ENCODE measurements around the gene MYCBPAP. TPM values are rescaled to one million over a fixed set of nuclear protein-coding genes. Genes with fewer than 3 reads are reported as not detected.

MYCBPAP gene
- total and polyA plus RNA-seq, 12 donors, result 0.17 to 1.6 (median 0.59) TPM

DNA sequence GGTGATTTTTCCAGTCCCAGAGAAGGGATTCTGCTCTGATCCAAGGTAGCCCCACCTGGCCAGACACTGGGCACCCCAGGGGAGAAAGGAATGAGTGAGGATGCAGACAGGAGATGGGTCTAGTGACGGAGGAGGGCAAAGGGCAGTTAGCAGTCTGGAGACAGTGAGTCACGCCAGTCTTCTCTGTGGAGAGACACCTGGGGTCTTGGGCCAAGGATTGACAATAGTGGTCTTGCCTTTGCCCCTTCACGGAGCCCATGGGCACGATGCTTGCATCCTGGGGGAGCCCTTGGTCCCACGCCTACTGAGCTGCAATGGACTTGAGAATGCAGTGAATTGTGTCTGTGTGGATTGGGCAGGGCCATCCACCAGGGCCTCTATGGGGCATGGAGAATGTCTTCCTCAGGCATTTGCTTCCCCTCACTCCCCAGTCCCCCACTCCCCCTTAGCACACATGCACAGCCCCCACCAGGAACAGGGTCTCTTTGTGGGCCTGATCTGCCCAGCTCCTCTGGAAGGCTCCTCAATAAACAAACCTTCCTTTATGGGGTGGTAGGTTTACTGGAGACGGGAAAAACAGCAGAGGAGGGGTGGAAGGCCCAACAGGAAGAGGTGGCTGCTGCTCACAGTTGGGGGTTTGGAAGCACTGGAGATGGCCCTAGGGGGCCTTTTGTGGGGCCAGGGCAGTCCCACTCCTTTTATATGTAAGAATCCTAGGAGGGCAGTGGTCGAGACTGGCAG lies 41.0 kb upstream of the MYCBPAP start:
- DNase-seq, result no peak
- 89 to 90% methylated on average over 7 of the region's 7 CpGs for WGBS, 2 donors

DNA sequence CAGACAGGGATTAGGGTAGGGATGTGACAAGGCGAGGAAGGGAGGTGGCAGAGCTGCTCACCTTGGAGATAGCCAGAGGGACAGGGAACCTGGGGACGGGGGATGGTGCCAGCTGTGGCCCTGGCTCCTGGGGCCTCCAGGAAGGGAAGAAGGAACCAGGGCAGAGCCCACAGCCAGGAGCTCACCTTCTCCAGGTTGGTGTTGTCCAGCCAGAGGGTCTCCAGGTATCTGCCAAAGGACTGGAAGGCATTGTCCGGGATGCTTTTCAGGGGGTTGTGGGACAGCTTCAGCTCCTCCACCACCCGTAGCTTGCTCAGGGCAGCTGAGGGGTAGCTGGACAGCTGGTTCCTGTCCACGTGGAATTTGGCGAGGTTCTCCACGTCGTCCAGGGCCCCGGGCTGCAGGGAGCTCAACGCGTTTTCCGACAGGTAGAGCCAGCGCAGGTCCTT lies 40.4 kb upstream of the MYCBPAP start:
- TF ChIP-seq, protein P1, sequence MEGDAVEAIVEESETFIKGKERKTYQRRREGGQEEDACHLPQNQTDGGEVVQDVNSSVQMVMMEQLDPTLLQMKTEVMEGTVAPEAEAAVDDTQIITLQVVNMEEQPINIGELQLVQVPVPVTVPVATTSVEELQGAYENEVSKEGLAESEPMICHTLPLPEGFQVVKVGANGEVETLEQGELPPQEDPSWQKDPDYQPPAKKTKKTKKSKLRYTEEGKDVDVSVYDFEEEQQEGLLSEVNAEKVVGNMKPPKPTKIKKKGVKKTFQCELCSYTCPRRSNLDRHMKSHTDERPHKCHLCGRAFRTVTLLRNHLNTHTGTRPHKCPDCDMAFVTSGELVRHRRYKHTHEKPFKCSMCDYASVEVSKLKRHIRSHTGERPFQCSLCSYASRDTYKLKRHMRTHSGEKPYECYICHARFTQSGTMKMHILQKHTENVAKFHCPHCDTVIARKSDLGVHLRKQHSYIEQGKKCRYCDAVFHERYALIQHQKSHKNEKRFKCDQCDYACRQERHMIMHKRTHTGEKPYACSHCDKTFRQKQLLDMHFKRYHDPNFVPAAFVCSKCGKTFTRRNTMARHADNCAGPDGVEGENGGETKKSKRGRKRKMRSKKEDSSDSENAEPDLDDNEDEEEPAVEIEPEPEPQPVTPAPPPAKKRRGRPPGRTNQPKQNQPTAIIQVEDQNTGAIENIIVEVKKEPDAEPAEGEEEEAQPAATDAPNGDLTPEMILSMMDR (IDR thresholded peaks at IDR 0.05), result no peak
- intact Hi-C loops (cut with DNase I), result loop anchor here in 1 of 10 donors (10.0 kb wide), 1 partner anchor 103 kb away; no protein-coding TSS in a partner anchor
- Histone ChIP-seq H3K36me3 (peaks cover 0 to 11% (median 0%) of the 10 kb centered on the region in 9 donors), H3K27me3 (peaks cover 10 to 30% (median 24%) of the 10 kb centered on the region in 7 donors), H3K4me1 (peaks cover 3 to 16% (median 13%) of the 10 kb centered on the region in 9 donors), H3K4me3 (no peak overlapping the region), H3K27ac (no peak overlapping the region), H3K9me3 (no peaks in the 10 kb centered on the region)
- no peak for DNase-seq
- 67 to 70% methylated on average over 13 of the region's 13 CpGs for WGBS, 2 donors
- ATAC-seq, result no peak

More for the DNA sequence above, 41.0 kb upstream of the MYCBPAP start:
- Histone ChIP-seq H3K36me3 (peaks cover 0 to 13% (median 0%) of the 10 kb centered on the region in 9 donors), H3K27ac (no peak overlapping the region), H3K27me3 (peaks cover 10 to 30% (median 24%) of the 10 kb centered on the region in 7 donors), H3K9me3 (no peaks in the 10 kb centered on the region), H3K4me3 (no peak overlapping the region), H3K4me1 (peaks cover 3 to 16% (median 13%) of the 10 kb centered on the region in 9 donors)
- TF ChIP-seq, protein P1 (IDR thresholded peaks at IDR 0.05), result no peak
- no peak for ATAC-seq
- intact Hi-C loops (cut with DNase I), result loop anchor here in 1 of 10 donors (10.0 kb wide), 1 partner anchor 102 kb away; no protein-coding TSS in a partner anchor

- Histone ChIP-seq H3K4me1 (peaks cover 3 to 16% (median 13%) of the 10 kb centered on the region in 9 donors), H3K27ac (no peak within 1 kb of the TSS), H3K4me3 (peak within 1 kb of the TSS in 9 of 10 donors; percentile 29 to 53 (median 39)), H3K27me3 (peaks cover 10 to 30% (median 24%) of the 10 kb centered on the region in 7 donors), H3K36me3 (peaks cover 0 to 15% (median 0%) of the 10 kb centered on the region in 9 donors), H3K9me3 (no peaks in the 10 kb centered on the region)
- TF ChIP-seq, protein P1 (IDR thresholded peaks at IDR 0.05), result no peak
- intact Hi-C loops (cut with DNase I), result loop anchor here in 1 of 10 donors (10.0 kb wide), 1 partner anchor 104 kb away; no protein-coding TSS in a partner anchor
- WGBS, 2 donors, result 22 to 26% methylated on average over 70 to 71 of the region's 71 CpGs
- DNase-seq (no peak), ATAC-seq (peak in 6 of 8 donors; percentile 7 to 44 (median 30))
These were observed 39.7 kb upstream of the MYCBPAP start, which contains the start of gene CHAD for GRCh38 chr17:50468304-50469207. Gene CHAD (minus strand): TSS chr17:50468880. CDS start chr17:50468813, 67 bp downstream.
